PC-3 (cell line): ENCODE measurements around the gene CRIM1. TPM values are rescaled to one million over a fixed set of nuclear protein-coding genes. Genes with fewer than 3 reads are reported as not detected.

Experiments used
- ATAC-seq: fragments of 200-7000 bp; cut with Tn5 transposase; 2 replicates; pipeline ENCODE4 v1.9.1; 2020; ENCODE audit warnings: mild to moderate bottlenecking, moderate library complexity
- BruUV-seq: library from RNA; stranded (reverse); fragments of 400-500 nt; replicated peaks from 2 replicates; lab custom pipeline; 2021; lab: Mats Ljungman, UMichigan
- CTCF ChIA-PET: fragments of 300-600 bp; sonication (Branson Sonifier 250); formaldehyde crosslinking; loops from one replicate; lab custom pipeline; 2022; ENCODE audit warnings: antibody characterized with exemption; lab: Charles Lee
- POLR2A ChIA-PET: fragments of 300-600 bp; sonication (Branson Sonifier 250); formaldehyde crosslinking; loops from one replicate; lab custom pipeline; 2022; ENCODE audit warnings: antibody characterized with exemption; ENCODE audit not compliant: unreplicated experiment; lab: Charles Lee
- DNase-seq: peaks from one replicate; pipeline ENCODE4 v3.0.0-alpha.2; 2015
- H2AFZ ChIP-seq: fragments of 300-600 bp; sonication (generic); 2 replicates; pipeline ENCODE4 v1.6.0; 2016; ENCODE audit warnings: antibody characterized with exemption, low read length
- H3F3A ChIP-seq: fragments of 300-600 bp; sonication (generic); one replicate; pipeline ENCODE4 v1.6.0; 2017; ENCODE audit warnings: antibody characterized with exemption, low read length, control low read depth, mild to moderate bottlenecking; ENCODE audit not compliant: unreplicated experiment
- H3K27ac ChIP-seq: fragments of 300-600 bp; sonication (generic); 2 replicates; pipeline ENCODE4 v1.5.1; 2016; ENCODE audit warnings: mild to moderate bottlenecking, low read length
- H3K27me3 ChIP-seq: fragments of 300-600 bp; sonication (generic); 2 replicates; pipeline ENCODE4 v1.6.1; 2016; ENCODE audit warnings: low read length, mixed read lengths
- H3K36me3 ChIP-seq: fragments of 300-600 bp; sonication (generic); 2 replicates; pipeline ENCODE4 v1.6.1; 2016; ENCODE audit warnings: low read depth, mixed run types, low read length, mixed read lengths
- H3K4me1 ChIP-seq: fragments of 300-600 bp; sonication (generic); 2 replicates; pipeline ENCODE4 v1.5.1; 2016; ENCODE audit warnings: low read length; ENCODE audit not compliant: insufficient read depth
- H3K4me2 ChIP-seq: fragments of 300-600 bp; sonication (generic); 2 replicates; pipeline ENCODE4 v1.6.0; 2016; ENCODE audit warnings: low read length
- H3K4me3 ChIP-seq: fragments of 300-600 bp; sonication (generic); 2 replicates; pipeline ENCODE4 v1.5.1; 2016; ENCODE audit warnings: mild to moderate bottlenecking, low read length, mixed read lengths
- H3K79me2 ChIP-seq: fragments of 300-600 bp; sonication (generic); 2 replicates; pipeline ENCODE4 v1.6.1; 2017; ENCODE audit warnings: low read length, mixed read lengths
- H3K9ac ChIP-seq: fragments of 300-600 bp; sonication (generic); 2 replicates; pipeline ENCODE4 v1.6.0; 2016; ENCODE audit warnings: mild to moderate bottlenecking, low read length
- H3K9me2 ChIP-seq: fragments of 300-600 bp; sonication (generic); replicated peaks from 2 replicates; pipeline ENCODE4 v1.6.1; 2016; ENCODE audit warnings: mixed run types, low read length, mixed read lengths
- H3K9me3 ChIP-seq: fragments of 300-600 bp; sonication (generic); 2 replicates; pipeline ENCODE4 v1.6.1; 2016; ENCODE audit warnings: low read length, mixed read lengths
- H4K20me1 ChIP-seq: fragments of 300-600 bp; sonication (generic); 2 replicates; pipeline ENCODE4 v1.6.1; 2016; ENCODE audit warnings: low read length, mixed read lengths
- EZH2 ChIP-seq: fragments of 300-600 bp; sonication (generic); IDR thresholded peaks from one replicate; pipeline ENCODE4 v1.6.1; 2017; ENCODE audit warnings: antibody characterized with exemption, mild to moderate bottlenecking, low read length; ENCODE audit not compliant: unreplicated experiment
- EZH2phosphoT487 ChIP-seq: fragments of 300-600 bp; sonication (generic); IDR thresholded peaks from 2 replicates; pipeline ENCODE4 v1.6.1; 2018; ENCODE audit warnings: mild to moderate bottlenecking, antibody characterized with exemption, low read length, borderline replicate concordance
- intact Hi-C: fragments of 100-400 bp; cut with micrococcal nuclease; formaldehyde crosslinking; loops from 2 replicates; pipeline ENCODE4 v1.9.0; 2023
- total RNA-seq: library from RNA; depleted of rRNA; stranded (reverse); fragments of >200 nt; gene quantifications from 2 replicates; pipeline ENCODE4 v1.2.3, GENCODE V29; 2014
- TF ChIP-seq, protein P1 (sequence below): fragments of 300-600 bp; sonication (generic); conservative IDR thresholded peaks from 2 replicates; pipeline ENCODE4 v1.5.1; 2017; ENCODE audit warnings: antibody characterized with exemption, low read depth, mild to moderate bottlenecking, low read length

The CRIM1 gene
- total RNA-seq, 1 experiment from 2014 or later: 70.7 TPM

DNA sequence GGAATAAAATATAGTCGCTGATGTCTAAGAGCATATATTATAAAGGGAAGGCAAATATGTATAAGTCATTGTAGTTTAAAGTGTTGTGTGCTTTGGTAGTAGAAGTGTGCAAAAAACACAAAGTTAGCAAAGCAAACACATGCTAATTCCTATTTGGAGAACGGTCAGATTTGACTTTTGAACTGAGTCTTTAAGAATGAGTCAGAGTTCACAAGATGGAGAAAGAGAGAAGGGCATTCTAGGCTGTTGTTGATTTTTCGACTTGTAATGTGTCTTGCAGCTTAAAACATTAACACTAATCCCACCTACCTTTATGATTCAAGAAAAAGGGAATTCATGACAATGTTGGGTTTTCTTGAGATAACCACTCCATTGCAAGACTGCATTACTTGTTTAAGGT, 98.1 kb downstream of the CRIM1 start:
- DNase-seq (no peak), ATAC-seq (no peak)
- Histone ChIP-seq H4K20me1 (no peaks in the 10 kb centered on the region), H3K9me3 (no peaks in the 10 kb centered on the region), H3F3A (no peaks in the 10 kb centered on the region), H3K4me3 (no peak overlapping the region), H3K4me2 (no peak overlapping the region), H3K36me3 (peaks cover 14% of the 10 kb centered on the region; the same call in 1 of the 2 replicates), H3K4me1 (peaks cover 48% of the 10 kb centered on the region), H3K27me3 (no peaks in the 10 kb centered on the region), H3K27ac (no peak overlapping the region), H2AFZ (no peak overlapping the region), H3K9ac (no peak overlapping the region), H3K79me2 (peaks cover 25% of the 10 kb centered on the region), H3K9me2 (no peaks in the 10 kb centered on the region)
- ChIA-PET POLR2A (no interaction called here), CTCF (no interaction called here)
- no peak for TF ChIP-seq EZH2phosphoT487
- TF ChIP-seq EZH2: no peak
- TF ChIP-seq, protein P1, sequence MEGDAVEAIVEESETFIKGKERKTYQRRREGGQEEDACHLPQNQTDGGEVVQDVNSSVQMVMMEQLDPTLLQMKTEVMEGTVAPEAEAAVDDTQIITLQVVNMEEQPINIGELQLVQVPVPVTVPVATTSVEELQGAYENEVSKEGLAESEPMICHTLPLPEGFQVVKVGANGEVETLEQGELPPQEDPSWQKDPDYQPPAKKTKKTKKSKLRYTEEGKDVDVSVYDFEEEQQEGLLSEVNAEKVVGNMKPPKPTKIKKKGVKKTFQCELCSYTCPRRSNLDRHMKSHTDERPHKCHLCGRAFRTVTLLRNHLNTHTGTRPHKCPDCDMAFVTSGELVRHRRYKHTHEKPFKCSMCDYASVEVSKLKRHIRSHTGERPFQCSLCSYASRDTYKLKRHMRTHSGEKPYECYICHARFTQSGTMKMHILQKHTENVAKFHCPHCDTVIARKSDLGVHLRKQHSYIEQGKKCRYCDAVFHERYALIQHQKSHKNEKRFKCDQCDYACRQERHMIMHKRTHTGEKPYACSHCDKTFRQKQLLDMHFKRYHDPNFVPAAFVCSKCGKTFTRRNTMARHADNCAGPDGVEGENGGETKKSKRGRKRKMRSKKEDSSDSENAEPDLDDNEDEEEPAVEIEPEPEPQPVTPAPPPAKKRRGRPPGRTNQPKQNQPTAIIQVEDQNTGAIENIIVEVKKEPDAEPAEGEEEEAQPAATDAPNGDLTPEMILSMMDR: no peak
- no TSS peak for BruUV-seq
- intact Hi-C loops: no loop called here

DNA sequence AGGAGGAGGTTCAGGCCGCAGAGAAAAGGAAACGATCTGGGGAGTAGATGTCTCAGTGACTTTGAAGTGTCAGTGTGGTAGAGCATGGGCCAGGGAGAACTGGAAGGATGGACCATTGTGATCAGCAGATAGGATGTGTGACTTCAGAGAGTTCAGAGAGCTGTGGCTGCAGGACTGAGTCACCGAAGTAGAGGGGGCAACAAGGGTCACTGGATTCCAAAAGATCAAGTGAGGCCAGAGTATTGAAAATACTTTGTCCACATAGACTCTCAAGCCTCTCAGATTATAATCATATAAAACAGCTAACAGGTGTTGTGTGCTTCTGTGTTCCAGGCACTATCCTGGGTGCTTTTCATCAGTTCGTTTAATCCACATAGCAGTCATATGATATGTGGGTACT, 99.4 kb downstream of the CRIM1 start:
- DNase-seq: no peak
- no peaks in the 10 kb centered on the region for H3F3A ChIP-seq
- H3K4me2 ChIP-seq: no peak overlapping the region
- ChIA-PET CTCF (no interaction called here), POLR2A (no interaction called here)
- no peak for ATAC-seq
- H3K9me3 ChIP-seq: no peaks in the 10 kb centered on the region
- no TSS peak for BruUV-seq
- no peaks in the 10 kb centered on the region for H3K9me2 ChIP-seq
- no peaks in the 10 kb centered on the region for H3K27me3 ChIP-seq
- TF ChIP-seq, protein P1: no peak
- no peak for TF ChIP-seq EZH2
- TF ChIP-seq EZH2phosphoT487: no peak
- no peak overlapping the region for H3K9ac ChIP-seq
- intact Hi-C loops: no loop called here
- no peak overlapping the region for H3K4me3 ChIP-seq
- H3K36me3 ChIP-seq: 0 out of 2 replicates have a peak, but pooled peaks cover 10% of the 10 kb centered on the region
- no peak overlapping the region for H3K27ac ChIP-seq
- peaks cover 25% of the 10 kb centered on the region for H3K79me2 ChIP-seq
- no peaks in the 10 kb centered on the region for H4K20me1 ChIP-seq
- peaks cover 45% of the 10 kb centered on the region for H3K4me1 ChIP-seq
- no peak overlapping the region for H2AFZ ChIP-seq

DNA sequence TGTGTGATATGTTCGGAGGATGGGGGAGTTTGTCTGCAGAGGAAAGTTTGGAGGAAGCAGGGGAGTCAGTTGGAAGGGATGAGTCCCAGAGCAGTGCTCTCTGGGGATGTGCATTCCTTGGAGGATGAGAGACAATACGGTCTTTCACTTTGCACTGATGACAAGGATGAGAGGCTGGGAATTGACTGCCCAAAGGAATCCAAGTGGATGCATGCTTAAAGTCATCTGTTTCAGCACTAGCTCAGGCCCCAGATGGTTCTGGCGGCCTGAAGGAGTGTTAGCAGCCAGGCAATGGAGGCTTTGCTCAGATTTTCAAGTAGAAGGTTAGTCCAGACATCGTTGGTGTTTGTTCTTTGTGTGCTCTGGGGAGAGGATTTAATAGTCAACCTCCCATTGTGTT, 100.2 kb downstream of the CRIM1 start:
- no peaks in the 10 kb centered on the region for H3K9me2 ChIP-seq
- H3F3A ChIP-seq: no peaks in the 10 kb centered on the region
- TF ChIP-seq EZH2phosphoT487 (no peak), EZH2 (no peak)
- TF ChIP-seq, protein P1: no peak
- H3K4me1 ChIP-seq: peaks cover 45% of the 10 kb centered on the region
- no peak overlapping the region for H3K9ac ChIP-seq
- H3K4me3 ChIP-seq: no peak overlapping the region
- H3K36me3 ChIP-seq: 0 out of 2 replicates have a peak, but pooled peaks cover 10% of the 10 kb centered on the region
- H4K20me1 ChIP-seq: no peaks in the 10 kb centered on the region
- H3K27ac ChIP-seq: no peak overlapping the region
- POLR2A ChIA-PET: no interaction called here
- CTCF ChIA-PET: interaction anchor here (0.6 kb wide), 1 partner anchor 37 kb away, joined by 3 read pairs; no protein-coding TSS in a partner anchor
- H3K27me3 ChIP-seq: no peaks in the 10 kb centered on the region
- BruUV-seq: no TSS peak
- H2AFZ ChIP-seq: no peak overlapping the region
- H3K9me3 ChIP-seq: no peaks in the 10 kb centered on the region
- H3K4me2 ChIP-seq: no peak overlapping the region
- intact Hi-C loops: no loop called here
- ATAC-seq: no peak
- H3K79me2 ChIP-seq: peaks cover 32% of the 10 kb centered on the region
- no peak for DNase-seq
